Right renal pelvis (tissue), 4 donors: Measurements from ENCODE around the gene DNAJC25. TPM values are rescaled to one million over a fixed set of nuclear protein-coding genes. Genes with fewer than 3 reads are reported as not detected.
"Not testable (repeated sequence)": the region's sequence is repeated elsewhere in the genome, so short reads cannot be mapped to it uniquely, and the experiment has no call there.

Experiments
- DNase-seq, 4 donors: peaks; one replicate each; pipeline ENCODE4 v3.0.0-alpha.2; 2013; ENCODE audit warnings: low read depth in 4 of 4, low spot score in 3 of 4, missing footprints in 1 of 4
- polyA plus RNA-seq, 4 donors: library from polyadenylated mRNA; unstranded; fragments of 120-200 nt; gene quantifications; one replicate each; pipeline ENCODE4 v1.2.1, GENCODE V29; 2013; ENCODE audit not compliant: insufficient read length in 4 of 4

Gene DNAJC25
- polyA plus RNA-seq, 4 donors: 15.5 to 18.0 (median 16.6) TPM

DNA sequence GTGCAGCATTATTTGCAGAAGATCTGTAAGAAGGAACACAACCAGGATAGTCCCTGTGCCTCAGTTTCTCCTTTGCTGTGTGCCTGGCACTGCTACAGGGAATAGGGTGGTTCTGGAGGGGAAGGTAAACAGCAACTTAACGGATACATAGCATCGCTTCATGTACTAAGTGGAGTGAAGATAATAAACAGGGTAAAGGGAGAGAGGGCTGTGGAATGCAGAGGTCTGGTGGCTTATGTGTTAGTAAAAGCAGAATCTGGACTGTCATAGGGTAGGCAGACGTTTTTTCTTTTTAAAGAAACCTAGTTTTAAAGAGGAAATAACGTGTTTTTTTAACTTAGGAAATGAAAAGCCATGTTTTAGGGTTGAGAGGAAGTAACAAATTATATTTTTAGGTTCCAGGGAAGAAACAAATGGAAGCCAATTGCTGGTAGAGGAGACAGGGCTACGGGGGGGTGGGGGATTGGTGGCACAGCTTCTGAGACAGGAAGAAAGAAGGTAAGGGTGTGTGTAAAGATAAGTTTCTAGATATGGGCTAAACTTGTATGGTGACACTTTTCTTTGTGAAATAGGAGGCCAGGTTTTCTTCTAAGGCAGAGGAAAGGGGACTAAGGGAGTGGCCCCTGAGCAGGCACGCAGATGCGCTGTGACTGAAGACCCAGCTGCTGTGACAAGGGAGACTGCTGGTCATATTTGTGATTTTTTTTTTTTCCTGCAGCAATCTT, 31.6 kb downstream of the DNAJC25 start:
- DNase-seq: no peak

- DNase-seq: no peak
These were observed 32.2 kb downstream of the DNAJC25 start for GRCh38 chr9:111663301-111663823.

- no peak for DNase-seq
These were observed 37.0 kb downstream of the DNAJC25 start for GRCh38 chr9:111668026-111668573.

DNA sequence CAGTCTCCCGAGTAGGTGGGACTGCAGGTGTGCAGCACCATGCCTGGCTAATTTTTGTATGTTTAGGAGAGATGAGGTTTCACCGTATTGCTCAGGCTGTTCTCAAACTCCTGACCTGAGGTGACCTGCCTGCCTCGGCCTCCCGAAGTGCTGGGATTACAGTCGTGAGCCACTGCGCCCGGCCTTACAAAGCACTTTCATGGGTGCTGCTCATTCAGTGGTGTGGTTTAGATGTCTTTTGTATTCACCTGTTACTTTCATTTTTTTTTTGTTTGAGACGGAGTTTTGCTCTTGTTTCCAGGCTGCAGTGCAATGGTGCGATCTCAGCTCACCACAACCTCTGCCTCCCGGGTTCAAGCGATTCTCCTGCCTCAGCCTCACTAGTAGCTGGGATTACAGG, 37.5 kb downstream of the DNAJC25 start:
- not testable (repeated sequence) for DNase-seq

- DNase-seq: no peak
These were observed 43.2 kb downstream of the DNAJC25 start for GRCh38 chr9:111674319-111674718.

DNA sequence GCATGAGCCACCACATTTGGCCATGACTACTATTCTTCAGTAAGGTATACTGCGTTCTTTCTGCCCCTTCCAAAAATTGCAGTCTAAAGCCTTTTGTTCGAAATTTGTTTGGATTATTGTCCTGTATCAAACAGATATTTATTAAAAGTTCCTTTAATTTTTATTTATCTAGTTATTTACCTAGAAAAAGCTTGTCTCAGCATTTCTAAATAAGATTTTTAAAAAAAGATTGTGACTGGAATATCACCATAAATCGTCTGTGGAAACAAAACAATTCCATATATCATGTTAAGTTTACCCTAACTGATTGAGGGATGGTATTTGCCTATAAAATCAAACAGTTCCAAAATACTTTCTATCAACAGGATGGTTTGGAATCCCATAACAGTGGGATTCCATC, 45.0 kb downstream of the DNAJC25 start:
- no peak for DNase-seq

DNA sequence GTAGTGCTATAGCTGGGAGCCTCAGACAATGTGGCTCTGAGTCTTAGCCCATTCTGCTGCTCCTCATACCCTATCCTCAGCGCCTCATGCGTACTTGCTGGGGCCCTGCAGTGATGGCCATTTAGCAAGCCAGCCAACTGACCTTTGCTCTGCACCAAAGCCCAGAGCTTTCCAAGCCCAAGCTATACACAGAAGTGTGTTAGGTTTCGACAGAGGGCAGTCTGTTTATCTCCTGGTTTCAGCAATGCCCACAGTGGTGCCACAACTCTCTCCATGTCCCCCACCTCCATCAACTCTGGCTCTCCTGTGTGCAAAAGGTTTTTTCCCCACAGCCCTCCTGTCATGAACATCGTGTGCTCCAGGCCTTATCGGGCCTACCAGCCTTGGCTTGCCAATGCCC, 47.2 kb downstream of the DNAJC25 start:
- DNase-seq: no peak

DNA sequence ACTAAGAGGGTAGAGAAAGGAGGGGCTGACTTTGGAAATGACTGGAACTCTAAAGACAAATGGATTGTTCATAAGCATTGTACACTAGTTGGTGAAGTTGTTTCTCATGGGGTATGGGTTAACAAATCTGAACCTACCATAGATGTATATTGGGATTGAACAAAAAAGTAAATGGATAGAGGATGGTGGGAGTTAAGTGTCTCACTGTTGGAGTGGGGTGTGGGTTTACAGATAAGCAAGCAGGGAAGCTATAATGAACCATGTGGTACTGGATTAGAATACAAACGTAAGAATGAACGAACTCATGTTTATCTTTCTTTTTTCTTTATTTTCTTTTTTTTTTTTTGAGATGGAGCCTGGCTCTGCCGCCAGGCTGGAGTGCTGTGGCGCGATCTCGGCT, 48.1 kb downstream of the DNAJC25 start:
- DNase-seq: no peak

- no peak for DNase-seq
These were observed 52.3 kb downstream of the DNAJC25 start for GRCh38 chr9:111683392-111683791.

GRCh38 chr9:111691672-111692329, 60.7 kb downstream of the DNAJC25 start:
- peak in 2 of 4 donors; percentile 16 to 27 for DNase-seq

DNA sequence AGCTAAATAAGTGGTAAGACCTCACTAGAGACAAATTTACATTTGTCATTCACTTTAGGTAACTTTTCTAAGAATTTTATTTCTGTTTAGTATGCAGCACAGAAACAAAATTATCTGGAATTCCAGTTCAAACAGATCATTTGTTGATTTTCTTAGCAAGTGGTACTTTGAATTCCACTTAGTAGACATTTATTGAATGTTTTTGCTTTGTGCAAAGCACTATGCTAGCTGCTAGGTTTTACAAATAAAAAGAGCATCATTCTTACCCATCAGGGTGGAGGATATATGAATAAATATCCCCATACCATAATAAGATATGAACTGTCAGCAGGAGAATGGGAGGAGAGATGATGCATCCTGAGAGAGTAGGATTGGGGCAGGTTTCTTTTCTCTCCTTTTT, 65.7 kb downstream of the DNAJC25 start:
- DNase-seq: no peak

GRCh38 chr9:111700776-111701175, 69.6 kb downstream of the DNAJC25 start:
- no peak for DNase-seq

Other genes with a start within 250 kb of the DNAJC25 start
- 10 to 100 TPM; 67.1 to 73.4 (median 70.6) TPM for gene ECPAS, start 147.0 kb upstream of the DNAJC25 start, polyA plus RNA-seq
- gene ZNF483, start 106.2 kb upstream of the DNAJC25 start, polyA plus RNA-seq: 1 to 10 TPM; 2.0 to 2.9 (median 2.3) TPM
- 100 to 1,000 TPM; 189 to 360 (median 259) TPM for gene PTGR1, start 31.7 kb upstream of the DNAJC25 start, polyA plus RNA-seq
- gene GNG10, start 30.3 kb downstream of the DNAJC25 start, polyA plus RNA-seq: 10 to 100 TPM; 56.9 to 72.4 (median 70.1) TPM
- gene SHOC1, start 163.6 kb downstream of the DNAJC25 start, polyA plus RNA-seq: 1 to 10 TPM in 1 of 4 donors, under 1 TPM in 3; 0.65 to 1.5 (median 0.73) TPM